ENCODE data around the gene CFAP100.

GRCh38 chr3:126349071-126349470, 45.6 kb upstream of the CFAP100 start:
- TF ChIP-seq CTCF (IDR thresholded peaks at IDR 0.05) = no peak
- no peak for TF ChIP-seq POLR2A (IDR thresholded peaks at IDR 0.05; ENCODE audit: low read depth)
- TF ChIP-seq EP300 (IDR thresholded peaks at IDR 0.05) = no peak
- no peak for TF ChIP-seq POLR2AphosphoS5 (IDR thresholded peaks at IDR 0.05)
